Measurements from ENCODE around the gene IKZF2.

The IKZF2 gene

DNA sequence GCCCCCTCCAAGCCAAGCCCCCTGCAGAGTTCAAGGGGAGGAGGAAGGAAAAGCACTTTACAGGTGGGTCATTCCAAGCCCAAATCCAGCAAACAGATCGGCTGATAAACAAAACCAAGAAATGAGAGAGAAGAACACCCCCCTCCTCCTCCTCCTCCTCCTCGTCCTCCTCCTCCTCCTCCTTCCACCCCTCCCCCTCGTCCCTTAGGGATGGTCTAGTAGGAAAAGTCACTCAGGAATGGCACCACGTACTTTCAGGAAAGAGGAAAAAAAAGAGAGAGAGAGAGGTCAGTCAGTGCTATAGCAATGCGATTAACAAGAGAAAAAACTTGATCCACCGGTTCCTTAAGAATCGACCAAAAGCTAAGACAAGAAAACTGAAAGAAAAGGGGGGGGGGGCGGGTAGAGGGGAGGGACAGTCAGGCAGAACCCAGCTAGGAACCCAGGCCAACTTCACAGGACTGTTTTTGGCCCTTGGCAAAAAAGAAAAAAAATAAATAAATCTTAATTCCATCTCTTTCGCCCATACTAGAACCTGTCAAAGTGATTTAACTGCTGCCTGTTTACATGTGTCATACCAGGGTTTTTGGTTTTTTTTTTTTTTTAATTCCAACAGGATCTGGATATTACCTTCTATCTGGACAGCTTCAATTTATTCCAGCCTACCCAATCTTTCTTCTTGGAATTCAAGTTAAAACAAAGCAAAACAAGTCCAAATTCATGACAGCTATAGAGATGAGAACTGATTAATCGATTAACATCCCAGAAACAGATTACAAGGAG lies 906 bp downstream of the IKZF2 start:
- peak overlapping the region; percentile 94 for H2AFZ ChIP-seq (ENCODE audit: low read length)
- TF ChIP-seq EZH2 (optimal IDR thresholded peaks at IDR 0.05; ENCODE audit: low read depth, low read length) = no peak
- no peak for TF ChIP-seq CTCF (IDR thresholded peaks at IDR 0.05; ENCODE audit: low read length)
- no peak for TF ChIP-seq EZH2phosphoT487 (IDR thresholded peaks at IDR 0.05; ENCODE audit: low read length)
- peaks cover 14% of the 10 kb centered on the region for H3F3A ChIP-seq (ENCODE audit: insufficient read depth, low read length)
- H3K4me2 ChIP-seq (ENCODE audit: low read depth, low read length) = peak overlapping the region; percentile 86
- no peaks in the 10 kb centered on the region for H3K36me3 ChIP-seq (replicated peaks; ENCODE audit: insufficient read depth, low read length)
- no peaks in the 10 kb centered on the region for H3K27me3 ChIP-seq (replicated peaks; ENCODE audit: insufficient read depth, low read length)
- H3K9me2 ChIP-seq (replicated peaks; ENCODE audit: insufficient read depth, low read length) = no peaks in the 10 kb centered on the region
- no peaks in the 10 kb centered on the region for H3K79me2 ChIP-seq (ENCODE audit: low read length)
- peak overlapping the region; percentile 53; the same call in 1 of the 2 replicates for H3K9ac ChIP-seq (ENCODE audit: low read length)
- no peak for DNase-seq
- no peaks in the 10 kb centered on the region for H4K20me1 ChIP-seq (ENCODE audit: insufficient read depth, low read length)
- no peak overlapping the region for H3K27ac ChIP-seq (ENCODE audit: low read length)
- H3K4me1 ChIP-seq (ENCODE audit: low read length) = peaks cover 12% of the 10 kb centered on the region
- H3K4me3 ChIP-seq (ENCODE audit: low read length) = peak overlapping the region; percentile 91
- H3K9me3 ChIP-seq (replicated peaks; ENCODE audit: insufficient read depth, low read length) = no peaks in the 10 kb centered on the region

DNA sequence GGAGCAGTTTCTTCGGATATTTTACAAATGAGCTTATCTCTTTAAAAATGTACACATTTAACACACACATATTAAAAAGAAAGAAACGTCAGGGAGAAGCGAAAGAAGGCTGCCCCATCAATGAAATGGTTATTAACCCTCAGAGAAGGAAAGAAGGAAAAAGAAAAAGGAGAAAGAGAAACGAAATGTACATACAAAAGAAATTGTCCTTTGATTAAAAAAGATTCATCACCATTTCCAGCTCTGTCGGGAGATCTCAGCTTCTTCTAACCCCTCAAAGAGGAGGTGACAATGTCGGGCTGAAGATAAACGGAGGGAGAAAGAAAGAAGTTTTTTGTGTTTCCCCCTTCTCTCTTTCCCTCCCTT lies 1.5 kb downstream of the IKZF2 start:
- Histone ChIP-seq H3K9me2 (replicated peaks; ENCODE audit: insufficient read depth, low read length) (no peaks in the 10 kb centered on the region), H3K27me3 (replicated peaks; ENCODE audit: insufficient read depth, low read length) (no peaks in the 10 kb centered on the region), H3K4me2 (ENCODE audit: low read depth, low read length) (peak overlapping the region; percentile 46), H3K4me1 (ENCODE audit: low read length) (peaks cover 12% of the 10 kb centered on the region), H3K36me3 (replicated peaks; ENCODE audit: insufficient read depth, low read length) (no peaks in the 10 kb centered on the region), H3F3A (ENCODE audit: insufficient read depth, low read length) (peaks cover 14% of the 10 kb centered on the region), H3K9ac (ENCODE audit: low read length) (no peak overlapping the region), H4K20me1 (ENCODE audit: insufficient read depth, low read length) (no peaks in the 10 kb centered on the region), H3K79me2 (ENCODE audit: low read length) (no peaks in the 10 kb centered on the region), H3K9me3 (replicated peaks; ENCODE audit: insufficient read depth, low read length) (no peaks in the 10 kb centered on the region), H3K27ac (ENCODE audit: low read length) (no peak overlapping the region), H2AFZ (ENCODE audit: low read length) (peak overlapping the region; percentile 10; the same call in 1 of the 2 replicates), H3K4me3 (ENCODE audit: low read length) (peak overlapping the region; percentile 91)
- TF ChIP-seq CTCF (IDR thresholded peaks at IDR 0.05; ENCODE audit: low read length) (no peak), EZH2phosphoT487 (IDR thresholded peaks at IDR 0.05; ENCODE audit: low read length) (no peak), EZH2 (optimal IDR thresholded peaks at IDR 0.05; ENCODE audit: low read depth, low read length) (no peak)
- no peak for DNase-seq

DNA sequence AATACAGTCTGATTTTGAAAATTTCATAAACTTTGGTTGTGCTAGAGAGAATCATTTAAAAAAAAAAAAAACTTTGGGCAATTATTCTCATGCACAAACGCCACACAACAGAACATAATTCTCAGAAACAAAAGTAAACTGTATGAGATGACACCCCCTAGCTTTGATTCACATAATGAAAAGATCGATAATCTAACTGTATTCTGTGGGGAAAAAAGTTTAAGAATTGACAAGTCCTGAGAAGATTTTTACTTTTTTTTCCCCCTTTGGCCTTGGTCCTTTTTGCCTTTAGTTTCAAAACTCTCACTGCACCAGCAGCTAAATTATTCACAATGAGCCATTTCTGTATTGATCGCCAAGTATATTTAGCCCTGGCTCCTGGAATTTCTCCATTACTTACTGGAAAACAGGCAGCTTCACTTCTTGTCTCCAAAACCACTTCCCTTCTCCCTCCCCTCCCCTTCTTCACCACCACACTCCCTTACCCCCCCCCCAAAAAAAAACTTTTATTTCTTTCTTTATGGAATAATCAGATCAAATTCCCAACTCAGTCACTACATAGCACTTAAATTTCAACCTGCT lies 2.0 kb downstream of the IKZF2 start:
- DNase-seq = no peak
- Histone ChIP-seq H3K9me2 (replicated peaks; ENCODE audit: insufficient read depth, low read length) (no peaks in the 10 kb centered on the region), H3K27me3 (replicated peaks; ENCODE audit: insufficient read depth, low read length) (no peaks in the 10 kb centered on the region), H2AFZ (ENCODE audit: low read length) (no peak overlapping the region), H3K9ac (ENCODE audit: low read length) (no peak overlapping the region), H3K4me3 (ENCODE audit: low read length) (no peak overlapping the region), H3K9me3 (replicated peaks; ENCODE audit: insufficient read depth, low read length) (no peaks in the 10 kb centered on the region), H3K36me3 (replicated peaks; ENCODE audit: insufficient read depth, low read length) (no peaks in the 10 kb centered on the region), H3K4me1 (ENCODE audit: low read length) (peaks cover 12% of the 10 kb centered on the region), H4K20me1 (ENCODE audit: insufficient read depth, low read length) (no peaks in the 10 kb centered on the region), H3F3A (ENCODE audit: insufficient read depth, low read length) (peaks cover 14% of the 10 kb centered on the region), H3K79me2 (ENCODE audit: low read length) (no peaks in the 10 kb centered on the region), H3K4me2 (ENCODE audit: low read depth, low read length) (no peak overlapping the region), H3K27ac (ENCODE audit: low read length) (no peak overlapping the region)
- TF ChIP-seq EZH2 (optimal IDR thresholded peaks at IDR 0.05; ENCODE audit: low read depth, low read length) (no peak), CTCF (IDR thresholded peaks at IDR 0.05; ENCODE audit: low read length) (no peak), EZH2phosphoT487 (IDR thresholded peaks at IDR 0.05; ENCODE audit: low read length) (no peak)

All from MM.1S (cell line).